ENCODE measurements around the gene RFPL3.

RFPL3 gene

DNA sequence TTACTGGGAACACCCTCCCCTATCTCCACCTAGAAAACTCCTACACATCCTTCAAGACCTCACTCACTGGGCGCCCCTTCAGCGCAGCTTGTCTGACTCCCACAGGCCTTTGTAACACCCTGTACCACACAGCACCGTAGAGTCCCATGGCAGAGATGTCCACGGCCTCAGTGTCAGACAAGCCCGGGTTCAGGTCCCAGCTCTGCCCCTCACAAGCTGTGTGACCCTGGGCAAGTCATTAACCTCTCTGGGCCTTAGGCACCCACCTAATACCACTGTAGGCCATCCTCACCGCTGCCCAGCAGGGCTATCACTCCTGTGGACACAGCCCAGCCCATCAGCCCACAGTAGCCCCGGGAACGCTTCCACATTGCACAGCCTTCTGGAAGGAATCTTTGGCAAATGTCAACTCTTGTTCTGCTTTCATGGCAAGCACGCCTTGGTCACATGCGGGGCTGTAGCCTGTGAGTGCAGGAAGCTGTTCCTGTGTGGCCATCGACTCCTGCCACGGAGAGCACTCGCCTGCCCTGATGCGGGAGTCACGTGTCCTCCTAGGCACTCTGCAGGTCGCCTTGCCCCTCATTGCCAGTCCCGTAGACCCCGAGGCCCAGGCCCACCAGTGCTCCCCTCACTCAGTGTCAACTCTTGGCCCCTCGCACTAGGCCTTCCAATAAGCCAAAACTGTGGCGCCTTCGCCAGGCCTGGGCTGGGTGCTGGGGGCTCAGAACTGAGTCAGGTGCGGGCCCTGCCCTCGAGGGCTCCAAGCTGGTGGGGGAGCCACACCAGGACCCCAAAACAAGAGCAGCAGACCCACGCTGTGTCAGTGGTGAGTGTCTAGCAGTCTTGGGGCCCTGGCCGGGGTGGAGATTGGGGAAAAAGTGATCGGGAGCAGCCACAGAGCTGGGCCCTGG lies 32.9 kb upstream of the RFPL3 start:
- TF ChIP-seq, protein P1, sequence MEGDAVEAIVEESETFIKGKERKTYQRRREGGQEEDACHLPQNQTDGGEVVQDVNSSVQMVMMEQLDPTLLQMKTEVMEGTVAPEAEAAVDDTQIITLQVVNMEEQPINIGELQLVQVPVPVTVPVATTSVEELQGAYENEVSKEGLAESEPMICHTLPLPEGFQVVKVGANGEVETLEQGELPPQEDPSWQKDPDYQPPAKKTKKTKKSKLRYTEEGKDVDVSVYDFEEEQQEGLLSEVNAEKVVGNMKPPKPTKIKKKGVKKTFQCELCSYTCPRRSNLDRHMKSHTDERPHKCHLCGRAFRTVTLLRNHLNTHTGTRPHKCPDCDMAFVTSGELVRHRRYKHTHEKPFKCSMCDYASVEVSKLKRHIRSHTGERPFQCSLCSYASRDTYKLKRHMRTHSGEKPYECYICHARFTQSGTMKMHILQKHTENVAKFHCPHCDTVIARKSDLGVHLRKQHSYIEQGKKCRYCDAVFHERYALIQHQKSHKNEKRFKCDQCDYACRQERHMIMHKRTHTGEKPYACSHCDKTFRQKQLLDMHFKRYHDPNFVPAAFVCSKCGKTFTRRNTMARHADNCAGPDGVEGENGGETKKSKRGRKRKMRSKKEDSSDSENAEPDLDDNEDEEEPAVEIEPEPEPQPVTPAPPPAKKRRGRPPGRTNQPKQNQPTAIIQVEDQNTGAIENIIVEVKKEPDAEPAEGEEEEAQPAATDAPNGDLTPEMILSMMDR (IDR thresholded peaks at IDR 0.05; ENCODE audit: low read depth, low read length, missing control alignments), result no peak
- DNase-seq (ENCODE audit: extremely low read depth, low read depth), result no peak
- no peak overlapping the region for H3K4me3 ChIP-seq (replicated peaks; ENCODE audit: low read depth, low read length)

DNA sequence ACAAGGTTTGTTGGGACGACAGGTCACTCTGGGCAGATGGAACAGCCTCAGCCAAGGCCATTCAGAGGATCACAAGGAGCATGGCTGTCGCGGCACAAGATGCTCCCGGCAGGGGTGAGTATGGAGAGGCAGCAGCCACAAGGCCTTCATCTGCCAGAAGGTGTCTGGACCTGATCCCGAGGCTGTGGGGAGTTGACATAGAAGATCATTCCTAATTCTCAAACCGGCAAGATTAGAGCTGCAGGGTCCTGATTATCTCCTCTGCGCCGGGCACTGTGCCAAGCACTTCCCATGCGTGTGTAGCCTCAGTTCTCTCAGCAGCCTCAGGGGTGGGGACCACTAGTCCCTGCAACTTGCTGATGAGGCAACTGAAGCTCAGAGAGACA lies 32.3 kb upstream of the RFPL3 start:
- no peak for DNase-seq (ENCODE audit: extremely low read depth, low read depth)
- TF ChIP-seq, protein P1 (IDR thresholded peaks at IDR 0.05; ENCODE audit: low read depth, low read length, missing control alignments), result no peak
- H3K4me3 ChIP-seq (replicated peaks; ENCODE audit: low read depth, low read length), result no peak overlapping the region

DNA sequence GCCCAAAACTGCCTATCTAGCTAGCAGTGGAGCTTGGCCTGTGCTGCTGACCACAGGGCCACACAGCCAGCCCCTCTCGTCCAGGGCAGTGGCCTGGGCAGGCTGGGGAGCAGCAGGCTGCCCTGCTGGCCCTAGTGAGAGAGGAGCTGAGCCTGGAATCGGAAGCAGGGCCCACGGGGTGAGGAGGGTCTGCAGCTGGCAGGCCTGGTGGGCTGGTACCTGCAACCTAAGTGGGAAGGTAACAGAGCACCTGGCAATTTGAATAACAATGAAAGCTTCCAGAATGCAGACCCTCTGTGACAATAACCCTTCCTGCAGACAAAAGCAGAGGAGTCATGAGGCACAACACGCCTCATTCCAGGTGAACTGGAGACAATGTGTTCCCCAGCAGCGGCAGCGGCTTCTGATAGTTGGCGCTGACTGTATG lies 31.8 kb upstream of the RFPL3 start:
- DNase-seq (ENCODE audit: extremely low read depth, low read depth), result no peak
- H3K4me3 ChIP-seq (replicated peaks; ENCODE audit: low read depth, low read length), result no peak overlapping the region
- TF ChIP-seq, protein P1 (IDR thresholded peaks at IDR 0.05; ENCODE audit: low read depth, low read length, missing control alignments), result no peak

DNA sequence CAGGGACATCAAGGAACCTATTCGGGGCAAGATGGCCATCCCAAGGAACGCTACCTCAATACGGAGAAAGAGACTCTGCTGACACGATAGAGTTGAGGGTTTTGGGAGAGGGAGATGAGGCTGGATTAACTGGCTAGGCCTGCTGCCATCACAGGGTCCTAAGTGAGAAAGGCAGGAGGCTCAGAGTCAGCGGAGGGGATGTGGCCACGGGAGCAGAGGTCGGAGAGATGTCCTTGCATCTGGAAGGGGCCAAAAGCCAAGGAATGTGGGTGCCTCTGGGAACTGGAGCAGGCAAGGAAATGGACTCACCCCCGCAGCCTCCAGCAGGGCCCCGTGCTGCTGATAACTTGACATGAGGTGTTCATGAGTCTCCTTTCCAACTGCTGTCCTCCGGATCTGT lies 31.0 kb upstream of the RFPL3 start:
- TF ChIP-seq, protein P1 (IDR thresholded peaks at IDR 0.05; ENCODE audit: low read depth, low read length, missing control alignments), result no peak
- no peak for DNase-seq (ENCODE audit: extremely low read depth, low read depth)
- H3K4me3 ChIP-seq (replicated peaks; ENCODE audit: low read depth, low read length), result no peak overlapping the region

DNA sequence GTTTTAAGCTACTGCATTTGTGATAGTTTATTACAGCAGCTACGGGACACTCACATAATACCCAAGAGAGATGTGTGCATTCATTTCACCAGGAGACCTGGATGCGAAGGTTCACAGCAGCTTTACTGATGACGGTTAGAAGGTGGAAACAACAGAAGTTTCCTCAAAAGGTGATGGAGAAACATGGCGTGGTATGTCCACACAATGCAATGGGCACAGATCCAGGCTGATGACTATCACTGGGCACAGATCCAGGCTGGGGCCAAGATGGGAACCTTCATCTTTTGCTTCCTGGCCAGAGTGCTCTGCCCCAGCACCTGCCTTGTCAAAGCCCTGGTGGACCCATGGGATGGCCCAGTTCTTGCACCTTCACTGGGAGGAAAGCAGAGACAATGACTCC lies 30.6 kb upstream of the RFPL3 start:
- DNase-seq (ENCODE audit: extremely low read depth, low read depth), result no peak

DNA sequence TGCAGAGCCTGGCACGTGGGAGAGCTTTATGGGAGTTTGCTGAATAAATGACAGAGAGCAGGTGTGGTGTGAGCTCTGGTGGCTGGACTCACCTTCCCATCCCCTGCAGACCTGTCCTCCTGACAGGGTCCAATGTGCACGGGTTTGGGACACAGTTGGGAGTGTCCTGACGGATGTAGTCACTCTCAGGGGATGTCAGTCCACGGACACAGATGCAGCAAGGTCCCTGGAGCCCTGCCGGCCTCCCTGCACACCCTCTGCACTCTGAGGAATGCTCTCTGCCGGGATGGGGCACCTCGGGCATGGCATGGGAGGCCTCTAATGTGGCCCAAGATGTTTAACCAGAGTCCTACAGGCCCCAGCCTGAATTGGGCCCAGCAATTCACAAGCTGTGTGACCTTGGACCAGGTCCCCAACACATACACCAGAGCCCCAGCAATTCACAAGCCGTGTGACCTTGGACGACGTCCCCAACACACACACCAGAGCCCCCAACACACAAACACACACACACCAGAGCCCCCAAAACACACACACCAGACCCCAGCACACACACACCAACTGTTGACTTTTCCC lies 30.0 kb upstream of the RFPL3 start:
- TF ChIP-seq, protein P1 (IDR thresholded peaks at IDR 0.05; ENCODE audit: low read depth, low read length, missing control alignments), result no peak
- H3K4me3 ChIP-seq (replicated peaks; ENCODE audit: low read depth, low read length), result no peak overlapping the region
- DNase-seq (ENCODE audit: extremely low read depth, low read depth), result no peak

More for the DNA sequence above, 30.6 kb upstream of the RFPL3 start:
- TF ChIP-seq, protein P1 (IDR thresholded peaks at IDR 0.05; ENCODE audit: low read depth, low read length, missing control alignments), result no peak
- H3K4me3 ChIP-seq (replicated peaks; ENCODE audit: low read depth, low read length), result no peak overlapping the region

Data from HFF-Myc (cell line).